ENCODE results near the gene CD84. TPM values are rescaled to one million over a fixed set of nuclear protein-coding genes. Genes with fewer than 3 reads are reported as not detected.

Gene CD84
- total RNA-seq, 1 experiment from 2014 or later = not detected

GRCh38 chr1:160622501-160623226 lies 43.4 kb upstream of the CD84 start:
- Histone ChIP-seq H3K36me3 (ENCODE audit: low read depth, low read length) (no peaks in the 10 kb centered on the region), H3K4me1 (ENCODE audit: insufficient read depth, low read length) (no peaks in the 10 kb centered on the region), H4K20me1 (ENCODE audit: low read length) (no peaks in the 10 kb centered on the region), H3K27me3 (ENCODE audit: low read length) (peaks cover 67% of the 10 kb centered on the region), H3F3A (ENCODE audit: low read length, unreplicated experiment) (no peaks in the 10 kb centered on the region), H3K27ac (ENCODE audit: low read length) (no peak overlapping the region), H3K9ac (ENCODE audit: low read length) (no peak overlapping the region), H3K4me2 (ENCODE audit: low read length) (no peak overlapping the region), H3K9me2 (replicated peaks; ENCODE audit: low read length) (no peaks in the 10 kb centered on the region), H2AFZ (ENCODE audit: low read length) (no peak overlapping the region), H3K79me2 (ENCODE audit: low read length) (no peaks in the 10 kb centered on the region), H3K9me3 (ENCODE audit: low read length) (no peaks in the 10 kb centered on the region), H3K4me3 (ENCODE audit: low read length) (no peak overlapping the region)
- TF ChIP-seq CTCF (conservative IDR thresholded peaks at IDR 0.05; ENCODE audit: low read depth, low read length) (no peak), EZH2phosphoT487 (IDR thresholded peaks at IDR 0.05; ENCODE audit: borderline replicate concordance, low read length) (no peak), EZH2 (IDR thresholded peaks at IDR 0.05; ENCODE audit: low read length, unreplicated experiment) (no peak)
- no TSS peak for BruUV-seq (replicated peaks)
- DNase-seq (no peak), ATAC-seq (no peak)
- intact Hi-C loops (cut with micrococcal nuclease) = no loop called here
- CTCF ChIA-PET = no interaction called here
- POLR2A ChIA-PET (ENCODE audit: unreplicated experiment) = no interaction called here

- TF ChIP-seq EZH2phosphoT487 (IDR thresholded peaks at IDR 0.05; ENCODE audit: borderline replicate concordance, low read length) (no peak), EZH2 (IDR thresholded peaks at IDR 0.05; ENCODE audit: low read length, unreplicated experiment) (no peak), CTCF (conservative IDR thresholded peaks at IDR 0.05; ENCODE audit: low read depth, low read length) (no peak)
- Histone ChIP-seq H3K27ac (ENCODE audit: low read length) (no peak overlapping the region), H3K4me2 (ENCODE audit: low read length) (no peak overlapping the region), H3K27me3 (ENCODE audit: low read length) (peaks cover 67% of the 10 kb centered on the region), H3K36me3 (ENCODE audit: low read depth, low read length) (no peaks in the 10 kb centered on the region), H3K9me3 (ENCODE audit: low read length) (no peaks in the 10 kb centered on the region), H3K9ac (ENCODE audit: low read length) (no peak overlapping the region), H3F3A (ENCODE audit: low read length, unreplicated experiment) (no peaks in the 10 kb centered on the region), H2AFZ (ENCODE audit: low read length) (no peak overlapping the region), H3K4me1 (ENCODE audit: insufficient read depth, low read length) (no peaks in the 10 kb centered on the region), H3K9me2 (replicated peaks; ENCODE audit: low read length) (no peaks in the 10 kb centered on the region), H3K4me3 (ENCODE audit: low read length) (no peak overlapping the region), H3K79me2 (ENCODE audit: low read length) (no peaks in the 10 kb centered on the region), H4K20me1 (ENCODE audit: low read length) (no peaks in the 10 kb centered on the region)
- ATAC-seq (no peak), DNase-seq (no peak)
- ChIA-PET CTCF (no interaction called here), POLR2A (ENCODE audit: unreplicated experiment) (no interaction called here)
- intact Hi-C loops (cut with micrococcal nuclease) = no loop called here
- no TSS peak for BruUV-seq (replicated peaks)
Measured at GRCh38 chr1:160621633-160622413, 42.5 kb upstream of the CD84 start.

All from PC-3 (cell line).